Fibroblast of skin of abdomen (primary cell): ENCODE data around the gene RNF123.

Experiments
- DNase-seq: peaks from one replicate; pipeline ENCODE4 v3.0.0-alpha.2; 2013

RNF123 gene

GRCh38 chr3:49754536-49754935 is 65.2 kb downstream of the RNF123 start:
- no peak for DNase-seq

DNA sequence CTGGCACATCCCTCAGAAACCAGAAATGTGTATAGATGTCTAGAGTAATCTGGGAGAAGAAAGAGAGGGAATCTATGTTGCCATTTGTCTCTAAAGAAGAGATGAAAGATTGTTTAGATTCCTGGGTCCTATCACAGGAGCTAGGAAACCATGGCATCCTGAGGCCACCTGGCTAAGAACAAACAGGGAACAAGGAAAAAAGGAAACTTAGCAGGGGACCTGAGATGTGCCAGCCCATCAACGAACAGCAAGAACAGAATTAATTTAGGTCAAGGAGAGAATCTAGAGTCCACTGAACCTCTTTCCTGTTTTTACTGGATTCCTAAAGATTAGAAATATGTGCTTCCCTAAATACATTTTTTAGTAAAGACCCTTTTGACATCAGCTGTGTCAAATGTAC is 66.7 kb downstream of the RNF123 start:
- DNase-seq: no peak

- DNase-seq: no peak
Observed at GRCh38 chr3:49757197-49757596, 67.8 kb downstream of the RNF123 start.

- DNase-seq: no peak
Observed at GRCh38 chr3:49759226-49759625, 69.9 kb downstream of the RNF123 start.

DNA sequence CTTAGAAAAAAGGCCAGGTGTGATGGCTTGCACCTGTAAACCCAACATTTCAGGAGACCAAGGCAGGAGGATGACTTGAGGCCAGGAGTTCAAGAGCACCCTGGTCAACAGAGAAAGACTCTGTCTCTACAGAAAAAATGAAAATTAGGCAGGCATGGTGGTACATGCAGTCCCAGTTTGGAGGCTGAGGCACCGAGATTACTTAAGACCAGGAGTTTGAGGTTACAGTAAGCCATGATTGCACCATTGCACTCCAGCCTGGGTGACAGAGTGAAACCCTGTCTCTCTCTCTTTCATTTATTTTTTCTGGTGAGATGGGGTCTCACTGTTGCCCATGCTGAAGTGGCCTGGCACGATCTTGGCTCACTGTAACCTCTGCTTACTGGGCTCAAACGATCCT is 72.3 kb downstream of the RNF123 start:
- DNase-seq: no peak

- DNase-seq: no peak
Observed at GRCh38 chr3:49763981-49764380, 74.6 kb downstream of the RNF123 start.

GRCh38 chr3:49769286-49769915 is 80.0 kb downstream of the RNF123 start:
- DNase-seq: no peak

DNA sequence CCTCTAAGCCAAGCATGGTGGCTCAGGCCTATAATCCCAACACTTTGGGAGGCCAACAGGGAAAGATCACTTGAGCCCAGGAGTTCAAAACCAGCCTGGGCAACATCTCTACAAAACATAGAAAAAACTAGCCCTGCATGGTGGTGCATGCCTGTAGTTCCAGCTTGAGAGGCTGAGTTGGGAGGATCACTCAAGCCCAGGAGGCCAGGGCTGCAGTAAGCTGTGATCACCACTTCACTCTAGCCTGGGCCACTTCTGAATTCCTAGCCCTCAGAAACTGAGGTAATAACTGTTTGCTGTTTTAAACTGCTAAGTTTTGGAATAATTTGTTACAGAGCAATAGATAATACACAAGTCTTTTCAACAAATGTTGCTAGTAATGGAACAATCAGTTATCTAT is 80.6 kb downstream of the RNF123 start:
- no peak for DNase-seq
